ENCODE results near the gene BEND2.

The BEND2 gene

DNA sequence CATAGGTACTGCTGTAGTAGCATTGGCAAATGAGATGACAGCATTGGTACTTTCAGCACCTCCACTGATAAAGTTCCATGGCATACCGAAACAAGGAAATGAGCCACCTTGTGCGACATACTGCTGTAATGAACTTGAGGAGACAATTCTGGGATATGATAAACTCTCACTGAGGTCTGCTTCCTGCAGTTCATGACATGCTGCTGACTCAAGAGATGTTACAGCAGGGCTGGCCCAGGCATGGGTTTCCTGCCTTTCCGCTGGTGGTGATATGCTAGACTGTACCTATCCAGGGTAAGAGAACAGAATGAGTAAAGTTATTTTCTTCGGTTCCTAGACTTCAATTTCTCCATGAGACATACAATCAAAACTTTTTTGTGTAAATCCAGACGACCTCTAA lies 17.1 kb downstream of the BEND2 start:
- TF ChIP-seq ZFX (IDR thresholded peaks at IDR 0.05; ENCODE audit: borderline replicate concordance), result no peak
- TF ChIP-seq, protein P1, sequence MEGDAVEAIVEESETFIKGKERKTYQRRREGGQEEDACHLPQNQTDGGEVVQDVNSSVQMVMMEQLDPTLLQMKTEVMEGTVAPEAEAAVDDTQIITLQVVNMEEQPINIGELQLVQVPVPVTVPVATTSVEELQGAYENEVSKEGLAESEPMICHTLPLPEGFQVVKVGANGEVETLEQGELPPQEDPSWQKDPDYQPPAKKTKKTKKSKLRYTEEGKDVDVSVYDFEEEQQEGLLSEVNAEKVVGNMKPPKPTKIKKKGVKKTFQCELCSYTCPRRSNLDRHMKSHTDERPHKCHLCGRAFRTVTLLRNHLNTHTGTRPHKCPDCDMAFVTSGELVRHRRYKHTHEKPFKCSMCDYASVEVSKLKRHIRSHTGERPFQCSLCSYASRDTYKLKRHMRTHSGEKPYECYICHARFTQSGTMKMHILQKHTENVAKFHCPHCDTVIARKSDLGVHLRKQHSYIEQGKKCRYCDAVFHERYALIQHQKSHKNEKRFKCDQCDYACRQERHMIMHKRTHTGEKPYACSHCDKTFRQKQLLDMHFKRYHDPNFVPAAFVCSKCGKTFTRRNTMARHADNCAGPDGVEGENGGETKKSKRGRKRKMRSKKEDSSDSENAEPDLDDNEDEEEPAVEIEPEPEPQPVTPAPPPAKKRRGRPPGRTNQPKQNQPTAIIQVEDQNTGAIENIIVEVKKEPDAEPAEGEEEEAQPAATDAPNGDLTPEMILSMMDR (IDR thresholded peaks at IDR 0.05), result no peak
- H3K27ac ChIP-seq, result no peak overlapping the region

DNA sequence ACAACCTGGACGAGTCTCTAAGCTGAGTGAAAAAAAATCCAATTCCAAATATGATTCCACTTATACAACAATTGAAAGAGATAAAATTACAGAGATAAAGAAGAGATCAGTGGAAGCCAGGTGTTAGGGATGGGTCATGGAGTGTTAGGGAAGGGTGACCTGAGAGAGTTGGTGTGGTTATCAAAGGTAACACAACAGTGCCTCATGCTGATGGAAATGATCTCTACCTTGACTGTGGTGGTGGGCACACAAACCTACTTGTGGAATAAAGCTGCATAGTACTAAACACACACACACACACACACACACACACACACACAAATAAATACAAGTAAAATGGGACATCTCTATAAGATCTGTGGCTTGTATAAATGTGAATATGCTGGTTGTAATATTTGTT lies 26.0 kb downstream of the BEND2 start:
- TF ChIP-seq ZFX (IDR thresholded peaks at IDR 0.05; ENCODE audit: borderline replicate concordance), result no peak
- TF ChIP-seq, protein P1 (IDR thresholded peaks at IDR 0.05), result no peak
- H3K27ac ChIP-seq, result no peak overlapping the region

DNA sequence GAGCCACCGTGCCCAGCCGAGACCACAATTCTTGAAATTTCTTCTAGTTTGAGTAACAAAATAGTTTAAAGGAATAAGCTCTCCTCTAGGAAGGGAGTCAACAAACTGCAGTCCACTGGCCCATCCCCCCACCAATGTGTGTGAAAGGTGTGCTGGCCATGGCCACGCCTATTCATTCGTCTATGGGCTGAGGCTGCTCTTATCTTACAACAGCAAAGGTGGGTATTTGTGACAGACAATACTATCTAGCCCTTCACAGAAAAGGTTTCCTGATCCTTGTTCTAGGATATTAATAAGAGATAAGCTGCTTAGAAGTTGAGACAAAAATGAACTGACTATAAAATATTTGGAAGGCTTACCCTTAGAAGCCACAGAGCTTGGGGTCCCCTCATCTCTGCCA lies 41.2 kb downstream of the BEND2 start:
- TF ChIP-seq, protein P1 (IDR thresholded peaks at IDR 0.05), result no peak
- no peak for TF ChIP-seq ZFX (IDR thresholded peaks at IDR 0.05; ENCODE audit: borderline replicate concordance)
- no peak overlapping the region for H3K27ac ChIP-seq

DNA sequence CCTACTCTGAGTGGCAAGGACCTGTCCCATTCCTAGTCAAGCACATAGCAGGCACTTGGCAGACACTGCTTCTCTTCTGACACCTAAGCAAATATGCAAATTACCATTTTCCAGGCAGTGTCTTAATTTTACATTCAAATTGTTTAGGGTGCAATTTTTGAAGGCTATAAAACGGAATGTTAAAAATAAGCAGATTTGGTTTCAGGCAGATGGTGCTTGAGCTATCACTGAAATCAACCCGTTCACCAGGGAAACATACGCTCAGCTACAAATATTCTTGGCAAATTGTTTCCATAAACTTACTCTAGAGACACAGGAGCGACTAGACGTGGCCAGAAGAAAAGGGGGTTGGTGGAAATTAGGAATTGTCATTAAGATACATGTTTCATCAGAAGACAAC lies 45.7 kb downstream of the BEND2 start:
- TF ChIP-seq, protein P1 (IDR thresholded peaks at IDR 0.05), result no peak
- no peak for TF ChIP-seq ZFX (IDR thresholded peaks at IDR 0.05; ENCODE audit: borderline replicate concordance)

DNA sequence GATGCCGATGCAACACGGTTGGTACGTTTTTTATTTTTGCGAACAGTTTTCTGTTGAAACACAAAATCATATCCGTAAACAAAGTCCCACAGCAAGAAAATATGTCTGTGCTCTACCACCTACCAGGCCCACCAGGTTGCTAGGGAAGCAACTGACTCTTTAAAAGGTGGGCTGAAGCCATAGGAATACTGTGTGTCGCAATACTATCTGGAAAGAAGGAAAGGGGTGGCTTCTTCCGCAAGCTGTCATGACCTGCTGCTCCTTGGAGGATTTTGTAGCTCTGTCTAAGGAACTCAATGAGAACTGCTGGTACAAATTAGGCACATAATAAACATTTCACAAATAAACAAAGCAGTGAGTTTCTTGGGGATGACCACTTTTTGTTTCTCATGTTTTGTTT lies 46.5 kb downstream of the BEND2 start:
- TF ChIP-seq, protein P1 (IDR thresholded peaks at IDR 0.05), result no peak
- no peak for TF ChIP-seq ZFX (IDR thresholded peaks at IDR 0.05; ENCODE audit: borderline replicate concordance)
- no peak overlapping the region for H3K27ac ChIP-seq

More for the DNA sequence above, 45.7 kb downstream of the BEND2 start:
- no peak overlapping the region for H3K27ac ChIP-seq

DNA sequence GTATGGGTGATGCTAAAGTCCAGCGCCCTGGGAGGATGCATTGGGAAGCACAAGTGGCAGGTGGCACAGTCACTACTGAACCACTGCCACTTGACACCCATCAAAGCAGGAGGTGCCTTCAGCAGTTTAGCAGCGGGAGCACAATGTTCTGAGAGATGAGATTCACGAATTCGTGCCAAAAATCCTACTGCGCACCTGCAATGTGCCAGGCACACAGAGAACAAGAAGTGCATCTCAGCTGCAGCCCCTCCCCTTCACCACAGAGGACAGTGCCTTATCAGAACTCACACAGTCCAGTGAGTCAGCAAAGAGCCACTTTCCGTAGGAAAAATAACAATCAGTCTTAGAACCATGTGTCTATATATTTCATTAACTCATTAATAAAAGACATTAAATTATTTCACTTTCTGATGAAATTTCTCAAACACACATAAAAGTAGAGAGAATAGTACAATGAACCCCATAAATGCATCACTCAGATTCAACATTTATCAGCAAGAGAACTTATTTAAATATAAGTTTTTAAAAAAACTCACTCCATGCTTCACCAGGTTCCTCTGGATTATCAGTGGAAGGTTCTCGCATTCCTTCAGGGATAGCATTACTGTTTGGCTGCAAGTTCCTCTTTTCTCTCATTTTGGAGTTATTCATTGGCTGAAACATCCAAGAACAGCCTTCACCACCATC lies 47.0 kb downstream of the BEND2 start:
- TF ChIP-seq, protein P1 (IDR thresholded peaks at IDR 0.05), result no peak
- no peak for TF ChIP-seq ZFX (IDR thresholded peaks at IDR 0.05; ENCODE audit: borderline replicate concordance)
- no peak overlapping the region for H3K27ac ChIP-seq

DNA sequence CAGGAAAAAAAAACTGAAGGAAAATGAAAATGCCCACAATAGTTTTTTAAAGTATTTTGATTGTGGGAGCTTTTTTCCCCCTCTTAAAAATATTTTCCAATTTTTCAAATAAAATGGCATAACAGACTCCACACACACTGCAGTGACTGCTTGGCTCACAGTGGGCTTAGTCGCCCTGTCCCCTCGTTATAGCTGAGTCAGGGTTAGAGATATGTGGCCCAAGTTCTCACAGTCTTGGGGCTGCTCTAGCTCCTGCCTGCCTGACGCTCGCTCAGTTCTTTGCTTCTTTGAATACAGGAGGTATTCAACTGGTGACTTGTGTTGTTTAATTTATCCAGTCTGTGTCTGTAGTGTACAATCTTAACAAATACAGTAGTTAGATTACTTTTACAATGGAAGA lies 47.7 kb downstream of the BEND2 start:
- H3K27ac ChIP-seq, result no peak overlapping the region
- TF ChIP-seq, protein P1 (IDR thresholded peaks at IDR 0.05), result no peak
- no peak for TF ChIP-seq ZFX (IDR thresholded peaks at IDR 0.05; ENCODE audit: borderline replicate concordance)

Measured in 22Rv1 (cell line).